Measurements from ENCODE around the gene RNF38.
"Not testable (repeated sequence)": the region's sequence is repeated elsewhere in the genome, so short reads cannot be mapped to it uniquely, and the experiment has no call there.

RNF38 gene

GRCh38 chr9:36336131-36336907 lies 63.8 kb downstream of the RNF38 start:
- DNase-seq (ENCODE audit: low read depth in 2 of 2), result no peak

DNA sequence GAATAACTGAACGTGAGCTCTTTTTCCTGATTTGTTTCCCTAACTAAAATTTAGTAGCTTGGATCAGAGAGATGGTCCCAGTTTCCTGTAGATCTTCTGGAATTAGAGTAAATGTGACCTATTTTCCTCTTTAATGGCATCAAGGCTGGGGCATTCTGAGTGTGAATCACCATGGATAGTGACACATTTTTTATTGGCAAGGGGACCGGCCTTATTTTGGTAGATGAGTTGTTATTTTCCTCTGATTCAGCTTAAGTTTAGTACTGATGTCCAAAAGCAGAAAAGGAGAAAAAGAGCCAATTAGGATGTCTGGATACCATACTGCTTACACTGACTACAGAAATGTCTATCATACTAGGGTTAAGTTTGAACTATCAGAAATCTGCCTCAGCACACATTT lies 68.1 kb downstream of the RNF38 start:
- no peak for DNase-seq (ENCODE audit: low read depth in 2 of 2)

- DNase-seq (ENCODE audit: low read depth in 2 of 2), result no peak
Measured at GRCh38 chr9:36328798-36329411, 71.2 kb downstream of the RNF38 start.

DNA sequence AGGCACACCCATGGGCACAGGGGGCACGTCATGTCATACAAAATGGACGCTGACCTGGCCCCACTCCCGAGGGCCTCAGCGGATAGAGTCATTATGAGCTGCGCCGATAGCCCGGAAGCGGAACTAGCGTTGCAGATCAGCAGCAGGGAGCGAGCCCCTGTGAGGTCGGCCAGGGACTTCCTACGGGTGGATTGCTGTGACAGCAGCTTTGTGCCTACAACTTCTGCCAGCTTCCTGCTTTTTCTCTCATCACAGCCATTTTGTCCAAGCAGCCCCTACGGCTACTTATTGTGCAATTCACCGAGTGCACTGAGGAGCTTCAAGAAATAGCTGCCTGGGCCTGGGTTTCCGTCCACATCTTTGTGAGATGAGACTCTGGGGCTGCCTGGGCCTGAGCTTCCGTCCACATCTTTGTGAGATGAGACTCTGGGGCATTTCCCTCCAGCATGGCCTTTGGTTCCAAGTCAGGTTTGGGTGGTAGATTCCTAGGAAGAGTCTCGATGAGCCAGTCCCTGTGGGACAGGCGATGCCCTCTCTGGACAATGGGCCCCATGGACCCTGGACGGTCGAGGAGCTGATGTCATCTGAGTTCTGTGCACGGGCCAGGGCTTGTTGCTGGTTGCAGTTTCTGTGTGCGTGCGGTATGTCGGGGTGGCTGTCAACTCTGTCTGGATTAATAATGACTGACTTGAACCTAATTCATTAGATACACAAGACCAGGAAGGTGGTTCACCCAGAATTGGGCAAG lies 74.8 kb downstream of the RNF38 start:
- DNase-seq (ENCODE audit: low read depth in 2 of 2), result no peak

GRCh38 chr9:36323926-36324325 lies 76.1 kb downstream of the RNF38 start:
- DNase-seq (ENCODE audit: low read depth in 2 of 2), result no peak

DNA sequence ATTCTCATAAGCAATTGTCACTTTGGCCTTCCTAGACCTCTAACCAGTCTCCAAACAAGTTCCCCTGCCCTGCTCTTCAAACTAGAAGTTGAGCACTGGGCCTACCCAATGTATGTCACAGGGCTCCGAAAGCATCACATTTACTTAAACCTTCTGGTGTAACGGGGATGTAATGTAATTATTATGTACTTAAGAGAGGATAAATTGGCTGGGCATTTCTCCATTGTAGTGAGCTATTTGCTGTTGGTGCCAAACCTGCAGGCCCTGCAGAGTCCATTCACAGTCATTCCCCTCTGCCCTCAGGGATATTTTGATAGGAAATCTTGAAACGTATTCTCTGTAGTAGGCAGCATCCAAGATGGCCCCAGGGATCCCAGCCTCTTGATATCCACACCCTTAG lies 77.6 kb downstream of the RNF38 start:
- DNase-seq (ENCODE audit: low read depth in 2 of 2), result no peak

DNA sequence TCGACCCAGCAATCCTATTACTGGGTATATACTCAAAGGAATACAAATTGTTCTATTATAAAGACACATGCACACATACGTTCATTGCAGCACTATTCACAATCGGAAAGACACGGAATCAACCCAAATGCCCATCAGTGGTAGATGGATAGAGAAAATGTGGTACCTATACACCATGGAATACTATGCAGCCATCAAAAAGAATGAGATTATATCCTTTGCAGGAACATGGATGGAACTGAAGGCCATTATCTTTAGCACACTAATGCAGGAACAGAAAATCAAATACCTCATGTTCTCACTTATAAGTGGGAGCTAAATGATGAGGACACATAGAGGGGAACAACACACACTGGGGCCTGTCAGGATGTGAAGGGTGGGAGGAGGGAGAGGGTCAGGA lies 78.2 kb downstream of the RNF38 start:
- DNase-seq (ENCODE audit: low read depth in 2 of 2), result not testable (repeated sequence)

- DNase-seq (ENCODE audit: low read depth in 2 of 2), result no peak
Measured at GRCh38 chr9:36320466-36320865, 79.6 kb downstream of the RNF38 start.

- no peak for DNase-seq (ENCODE audit: low read depth in 2 of 2)
Measured at GRCh38 chr9:36319806-36320205, 80.3 kb downstream of the RNF38 start.

- DNase-seq (ENCODE audit: low read depth in 2 of 2), result no peak
Measured at GRCh38 chr9:36319183-36319582, 80.9 kb downstream of the RNF38 start.

DNA sequence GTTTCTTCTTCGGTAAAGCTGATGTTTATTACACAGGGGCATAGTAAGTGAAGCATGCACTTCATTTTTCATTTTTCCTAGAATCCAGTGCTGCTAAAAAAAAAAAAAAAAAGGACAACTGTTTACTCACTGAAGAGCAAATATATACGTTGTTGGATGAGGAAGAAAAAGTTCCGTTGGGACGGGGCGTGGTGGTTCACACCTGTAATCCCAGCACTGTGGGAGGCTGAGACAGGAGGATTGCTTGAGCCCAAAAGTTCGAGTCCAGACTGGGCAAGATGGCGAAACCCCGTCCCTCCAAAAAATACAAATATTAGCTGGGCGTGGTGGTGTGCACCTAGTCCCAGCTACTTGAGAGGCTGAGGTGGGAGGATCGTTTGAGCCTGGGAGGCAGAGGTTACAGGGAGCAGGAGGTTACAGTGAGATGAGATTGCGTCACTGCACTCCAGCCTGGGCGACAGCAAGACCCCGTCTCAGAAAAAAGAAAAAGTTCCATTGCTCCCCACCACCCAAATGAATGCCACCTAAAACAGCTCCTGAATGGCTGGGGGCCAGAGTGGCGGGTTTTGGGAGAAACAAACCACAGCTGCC lies 81.8 kb downstream of the RNF38 start:
- DNase-seq (ENCODE audit: low read depth in 2 of 2), result no peak

- DNase-seq (ENCODE audit: low read depth in 2 of 2), result no peak
Measured at GRCh38 chr9:36317766-36318165, 82.3 kb downstream of the RNF38 start.

DNA sequence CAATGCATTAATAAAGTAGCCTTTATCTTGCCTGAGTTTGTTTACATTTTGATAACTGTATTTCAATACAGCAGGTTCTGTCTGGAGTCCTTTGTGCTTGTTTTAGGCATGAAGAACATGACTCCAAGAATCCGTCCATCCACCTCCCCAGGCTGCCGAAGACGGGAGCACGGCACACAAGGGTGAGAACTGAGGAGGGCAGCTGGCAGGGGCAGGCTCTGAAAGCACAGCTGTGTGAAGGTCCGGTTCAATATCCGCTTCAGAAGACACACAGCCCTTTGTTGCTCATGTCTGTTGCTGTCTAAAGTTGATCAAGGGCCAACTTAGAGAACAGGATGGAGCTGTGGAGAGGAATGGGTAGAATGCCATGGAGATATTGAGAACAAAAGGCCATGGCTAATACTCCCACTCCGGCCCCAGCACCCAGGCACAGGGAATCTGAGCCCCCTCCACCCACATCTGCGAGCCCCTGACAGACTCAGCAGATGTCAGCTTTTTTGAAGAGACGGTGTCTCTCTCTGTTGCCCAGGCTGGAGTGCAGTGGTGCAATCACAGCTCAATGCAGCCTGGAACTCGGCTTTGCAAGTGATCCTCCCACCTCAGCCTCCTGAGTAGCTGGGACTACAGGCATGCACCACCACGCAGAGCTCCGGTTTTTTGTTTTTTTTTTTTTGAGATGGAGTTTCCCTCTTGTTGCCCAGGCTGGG lies 83.3 kb downstream of the RNF38 start:
- DNase-seq (ENCODE audit: low read depth in 2 of 2), result no peak

DNA sequence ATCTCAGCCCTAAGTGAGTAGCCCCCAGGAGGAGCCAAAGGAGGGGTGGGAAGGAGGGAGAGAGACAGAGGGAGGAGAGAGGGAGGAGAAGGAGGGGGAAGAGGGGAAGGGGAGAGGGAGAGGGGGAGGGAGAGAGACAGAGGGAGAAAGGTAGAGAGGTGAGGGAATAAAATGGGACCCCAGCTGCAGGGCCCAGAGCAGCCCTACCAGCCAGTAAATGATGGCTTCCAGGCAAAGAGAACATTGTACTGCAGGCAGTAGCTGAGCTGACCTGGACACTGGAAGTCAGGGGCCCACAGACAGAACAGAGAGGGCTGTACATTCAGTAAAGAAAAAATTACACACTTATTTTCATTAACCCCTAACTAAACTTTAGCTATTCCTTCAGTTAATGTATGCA lies 84.0 kb downstream of the RNF38 start:
- no peak for DNase-seq (ENCODE audit: low read depth in 2 of 2)

GRCh38 chr9:36315283-36315682 lies 84.8 kb downstream of the RNF38 start:
- no peak for DNase-seq (ENCODE audit: low read depth in 2 of 2)

DNA sequence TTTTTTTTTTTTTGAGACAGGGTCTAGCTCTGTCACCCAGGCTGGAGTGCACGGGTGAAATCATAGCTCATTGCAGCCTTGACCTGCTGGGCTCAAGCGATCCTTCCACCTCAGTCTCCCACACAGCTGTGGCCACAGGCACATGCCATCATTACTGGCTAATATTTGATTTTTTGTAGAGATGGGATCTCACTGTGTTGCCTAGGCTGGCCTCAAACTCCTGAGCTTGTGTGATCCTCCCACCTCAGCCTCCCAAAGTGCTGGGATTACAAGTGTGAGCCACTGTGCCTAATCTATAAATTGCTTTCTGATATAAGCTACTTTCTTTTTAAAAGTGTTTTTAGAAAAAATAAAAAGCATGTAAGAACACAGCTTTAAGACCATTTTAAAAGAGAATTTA lies 85.3 kb downstream of the RNF38 start:
- no peak for DNase-seq (ENCODE audit: low read depth in 2 of 2)

- no peak for DNase-seq (ENCODE audit: low read depth in 2 of 2)
Measured at GRCh38 chr9:36306471-36307306, 93.4 kb downstream of the RNF38 start.

DNA sequence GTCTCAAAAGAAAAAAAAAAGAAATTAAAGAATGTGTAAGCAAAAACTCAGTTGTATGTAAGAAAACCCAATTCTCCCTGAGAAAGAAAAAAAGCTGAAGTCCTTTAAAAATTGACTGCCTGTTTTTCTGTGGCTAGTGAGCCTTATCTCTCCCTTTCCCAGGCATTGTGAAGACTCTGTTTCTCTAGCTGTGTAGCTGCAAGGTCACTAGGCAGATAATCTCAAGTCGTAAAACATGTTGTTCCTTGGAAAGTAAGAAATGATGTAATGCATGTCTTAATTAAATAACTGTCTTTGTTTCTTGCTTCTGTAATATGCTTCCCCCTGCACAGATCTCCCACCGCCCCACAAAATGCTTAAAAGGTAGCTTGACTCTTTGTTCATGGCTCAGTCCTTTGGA lies 95.7 kb downstream of the RNF38 start:
- not testable (repeated sequence) for DNase-seq (ENCODE audit: low read depth in 2 of 2)

DNA sequence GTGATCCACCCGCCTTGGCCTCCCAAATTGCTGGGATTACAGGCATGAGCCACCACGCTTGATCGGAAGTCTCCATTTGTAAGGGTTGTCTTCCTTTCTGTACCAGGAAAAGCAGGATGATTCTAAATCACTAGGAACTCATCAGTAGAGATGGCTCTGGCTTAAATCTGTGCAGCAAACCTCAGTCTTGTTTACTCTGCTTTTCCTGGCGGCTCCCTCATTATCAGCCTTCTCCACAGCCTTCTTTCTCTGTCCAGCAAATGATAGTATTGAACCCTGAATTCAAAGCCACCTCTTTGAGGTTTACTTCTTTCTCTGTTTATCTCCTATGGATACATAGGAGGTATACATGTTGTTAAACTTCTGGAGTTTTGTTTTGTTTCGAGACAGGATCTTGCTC lies 98.8 kb downstream of the RNF38 start:
- DNase-seq (ENCODE audit: low read depth in 2 of 2), result no peak

DNA sequence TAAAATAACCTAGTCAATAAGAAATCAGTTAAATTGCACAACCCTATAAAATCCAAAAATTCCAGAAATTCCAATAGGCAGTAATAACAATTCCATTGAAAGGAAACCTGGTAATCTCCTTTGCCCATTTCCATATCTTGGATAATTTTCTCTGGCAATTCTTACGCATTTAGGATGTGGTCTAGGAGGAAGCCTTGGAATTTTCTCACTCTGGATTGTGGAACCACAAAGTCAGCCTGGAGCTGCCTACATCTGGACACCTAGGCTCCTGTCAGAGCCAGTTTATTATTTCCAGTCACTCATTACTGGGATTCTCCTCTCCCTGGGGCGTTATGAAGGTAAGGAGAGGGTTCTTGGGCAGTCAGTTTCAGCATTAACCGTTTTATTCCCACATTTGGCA lies 101.5 kb downstream of the RNF38 start:
- no peak for DNase-seq (ENCODE audit: low read depth in 2 of 2)

DNA sequence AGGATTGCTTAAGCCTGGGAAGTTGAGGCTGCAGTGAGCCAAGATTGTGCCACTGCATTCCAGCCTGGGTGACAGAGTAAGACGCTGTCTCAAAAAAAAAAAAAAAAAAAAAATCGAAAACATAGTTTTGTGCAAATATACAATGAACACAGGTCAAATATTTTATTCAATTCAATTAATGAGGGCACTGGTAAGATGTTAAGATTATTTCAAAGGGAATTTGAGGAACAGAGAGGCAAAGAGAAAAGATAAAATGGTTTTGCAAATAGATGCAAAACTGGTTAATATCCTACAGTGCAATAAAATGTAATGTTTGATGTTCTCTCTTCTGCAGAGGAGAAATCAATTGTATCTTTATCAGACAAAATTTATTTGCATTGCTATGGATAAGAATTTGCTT lies 102.3 kb downstream of the RNF38 start:
- no peak for DNase-seq (ENCODE audit: low read depth in 2 of 2)

Measured in stimulated activated CD8-positive, alpha-beta memory T cell treated with anti-CD3 and anti-CD28 coated beads, Interleukin-2, amount 100 ng/mL, for 1 hour (primary cell).